GM18520 (cell line): ENCODE results near the gene ARL6IP1.

Experiments
- ATAC-seq: cut with Tn5 transposase; IDR thresholded peaks from one replicate; pipeline ENCODE4 v1.9.1; 2021; ENCODE audit not compliant: unreplicated experiment

The ARL6IP1 gene

DNA sequence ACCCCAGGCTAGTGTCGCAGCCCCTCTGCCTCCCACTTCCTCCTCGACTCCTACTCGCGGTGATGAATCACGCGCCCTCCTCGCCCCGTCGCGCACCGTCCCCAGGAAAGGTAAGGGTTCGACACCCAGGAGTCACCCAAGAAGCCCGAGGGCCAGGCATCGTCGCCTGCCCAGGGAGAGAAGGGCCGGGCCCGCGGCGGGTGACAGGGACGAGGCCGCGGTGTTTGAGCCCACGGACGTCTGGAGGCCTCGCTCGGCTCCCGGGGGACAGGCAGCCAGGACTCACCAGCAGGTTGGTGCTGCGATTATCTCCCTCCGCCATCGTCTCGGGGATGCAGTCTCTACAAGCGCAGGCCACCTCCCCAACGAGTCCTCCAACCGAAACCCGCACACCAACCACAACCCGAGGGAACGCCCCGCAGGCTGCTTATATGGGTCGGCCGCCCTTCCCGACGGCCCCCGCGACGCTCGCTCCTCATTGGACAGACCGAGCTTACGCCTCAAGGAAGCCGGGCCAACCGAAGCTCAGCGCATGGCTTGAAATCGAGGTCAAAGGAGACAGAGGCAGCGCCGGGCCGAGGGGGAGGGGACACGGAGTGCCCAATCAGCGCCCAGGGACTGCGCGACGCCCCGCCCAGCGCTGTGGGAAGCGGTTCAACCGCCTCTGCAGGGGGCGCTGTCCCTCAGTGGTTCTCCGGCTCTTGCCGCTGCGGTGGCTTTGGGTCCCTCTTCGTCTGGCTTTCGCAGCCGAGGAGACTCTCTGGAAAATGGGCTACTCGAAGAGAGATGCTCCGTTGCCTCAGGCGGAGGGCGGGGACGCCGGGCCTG is at the start of gene ARL6IP1:
ARL6IP1 (minus strand) TSS at position 405 of the 828 bp plus-strand sequence; CDS start at position 322, 83 bp downstream.
- peak; percentile 93 for ATAC-seq

DNA sequence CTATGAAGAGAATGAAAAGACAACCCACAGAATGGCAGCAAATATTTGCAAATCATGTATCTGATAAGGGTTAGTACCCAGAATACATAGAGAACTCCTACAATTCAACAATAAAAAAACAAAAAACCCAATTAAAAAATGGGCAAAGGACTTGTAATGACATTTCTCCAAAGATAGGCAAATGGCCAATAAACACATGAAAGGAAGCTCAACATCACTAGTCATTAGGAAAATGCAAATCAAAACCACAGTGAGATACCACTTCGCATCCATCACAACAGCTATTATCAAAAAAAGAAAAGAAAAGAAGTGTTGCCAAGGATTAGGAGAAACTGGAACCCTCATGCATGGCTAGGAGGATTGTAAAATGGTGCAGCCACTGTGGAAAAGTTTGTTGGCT is 45.1 kb upstream of the ARL6IP1 start:
- no peak for ATAC-seq

GRCh38 chr16:18842565-18842964 is 41.2 kb upstream of the ARL6IP1 start:
- no peak for ATAC-seq

- ATAC-seq, result no peak
These were observed 40.6 kb upstream of the ARL6IP1 start for GRCh38 chr16:18841833-18842525.

- no peak for ATAC-seq
These were observed 38.2 kb upstream of the ARL6IP1 start for GRCh38 chr16:18839555-18839954.

GRCh38 chr16:18836702-18837101 is 35.4 kb upstream of the ARL6IP1 start:
- ATAC-seq, result no peak

- no peak for ATAC-seq
These were observed 33.5 kb upstream of the ARL6IP1 start for GRCh38 chr16:18834864-18835263.

DNA sequence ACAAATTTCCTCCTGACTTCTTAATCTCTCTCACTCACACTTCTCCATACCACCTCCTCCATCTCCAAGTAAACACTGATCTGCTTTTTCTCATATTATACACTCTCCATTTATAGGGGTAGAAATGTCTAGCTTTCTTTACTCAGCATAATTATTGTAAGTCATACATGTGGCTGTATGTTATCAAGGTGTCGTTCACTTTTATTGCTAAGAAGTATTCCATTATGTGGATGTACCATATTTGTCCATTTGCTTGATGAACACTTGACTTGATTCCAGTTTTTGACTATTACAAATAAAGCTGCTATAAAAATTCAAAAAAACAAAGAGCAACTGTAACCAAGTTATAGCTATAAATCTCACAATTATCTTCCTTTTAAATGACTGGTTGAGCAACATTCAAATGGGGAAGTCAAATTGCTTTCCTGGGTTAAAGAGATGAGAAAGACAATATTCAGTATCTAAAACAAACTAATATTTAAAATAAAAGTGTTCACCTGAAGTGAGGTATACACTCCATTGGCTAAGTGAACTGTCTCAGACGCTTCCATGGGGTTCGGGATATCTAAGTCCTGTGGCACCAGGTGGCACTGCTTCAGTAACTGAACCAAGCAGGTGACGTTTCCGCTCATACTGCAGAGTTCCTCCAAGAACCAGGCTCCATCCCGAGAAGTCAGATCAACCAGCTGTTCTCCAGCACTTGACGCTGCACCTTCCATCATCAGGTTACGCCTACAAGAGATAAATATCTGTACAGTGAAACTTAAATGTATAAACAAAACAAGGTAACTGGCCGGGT is 32.6 kb upstream of the ARL6IP1 start:
- ATAC-seq, result no peak

GRCh38 chr16:18832613-18833012 is 31.3 kb upstream of the ARL6IP1 start:
- ATAC-seq, result no peak

GRCh38 chr16:18832006-18832405 is 30.7 kb upstream of the ARL6IP1 start:
- no peak for ATAC-seq

DNA sequence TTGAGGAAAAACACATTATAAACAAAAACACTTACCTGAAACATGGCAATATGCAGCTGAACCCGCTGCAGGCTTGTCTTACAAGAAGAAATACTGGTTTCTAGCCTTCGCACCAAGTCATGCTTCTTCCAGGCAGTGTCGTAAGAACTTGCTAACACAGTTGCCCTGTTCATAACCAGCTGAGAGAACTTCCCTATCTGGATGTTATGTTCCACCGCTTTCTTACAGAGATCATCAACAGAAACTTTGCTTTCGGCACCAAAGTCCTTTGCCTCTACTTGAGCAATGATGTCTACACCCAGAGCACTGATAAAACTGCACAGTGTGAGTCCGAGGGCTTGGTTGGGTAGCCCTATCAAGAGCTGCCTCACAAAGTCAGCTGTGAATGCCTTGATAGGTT is 27.9 kb upstream of the ARL6IP1 start:
- ATAC-seq, result no peak

- ATAC-seq, result no peak
These were observed 26.5 kb upstream of the ARL6IP1 start for GRCh38 chr16:18827890-18828289.

GRCh38 chr16:18816286-18816685 is 14.9 kb upstream of the ARL6IP1 start:
- ATAC-seq, result no peak

DNA sequence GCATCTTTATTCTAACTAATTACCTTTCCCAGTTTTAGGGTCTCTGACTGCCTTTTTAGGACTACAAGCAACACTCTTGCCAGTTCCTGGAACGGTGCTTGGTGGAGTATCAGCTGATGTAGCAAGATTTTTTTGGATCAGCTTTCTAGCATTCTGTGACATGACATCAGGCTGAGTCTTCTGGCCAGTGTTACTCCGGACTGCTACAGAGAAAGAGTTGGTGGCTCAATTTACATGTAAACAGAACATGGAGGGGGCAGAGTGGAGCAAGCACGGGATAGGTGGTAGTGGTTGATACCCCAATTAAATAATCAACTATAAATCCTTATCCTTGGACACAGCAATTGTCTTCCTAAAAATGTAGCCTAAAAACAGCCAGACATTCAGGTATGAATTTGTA is 10.6 kb upstream of the ARL6IP1 start:
- ATAC-seq, result no peak

DNA sequence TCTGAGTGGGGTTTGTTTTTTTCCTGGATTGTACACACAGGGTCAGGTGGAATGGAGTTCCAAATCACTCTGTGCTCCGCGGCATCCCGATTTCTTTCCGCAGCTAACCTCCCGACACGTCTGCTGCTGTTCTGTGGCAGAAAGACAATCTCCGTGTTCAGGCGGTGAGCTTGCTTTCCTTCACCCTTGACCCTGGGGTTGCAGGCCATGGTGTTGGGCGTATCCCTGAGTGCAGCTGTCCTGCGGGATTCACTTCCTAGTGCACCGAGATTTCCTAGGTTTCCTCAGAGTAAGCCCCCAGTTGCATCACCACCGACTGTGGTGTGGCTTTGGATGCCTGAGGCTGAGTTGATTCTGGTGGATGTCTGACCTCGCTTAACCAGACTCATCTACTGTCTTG is 7.8 kb upstream of the ARL6IP1 start:
- ATAC-seq, result no peak

- ATAC-seq, result no peak
These were observed 4.0 kb upstream of the ARL6IP1 start for GRCh38 chr16:18805257-18805773.

DNA sequence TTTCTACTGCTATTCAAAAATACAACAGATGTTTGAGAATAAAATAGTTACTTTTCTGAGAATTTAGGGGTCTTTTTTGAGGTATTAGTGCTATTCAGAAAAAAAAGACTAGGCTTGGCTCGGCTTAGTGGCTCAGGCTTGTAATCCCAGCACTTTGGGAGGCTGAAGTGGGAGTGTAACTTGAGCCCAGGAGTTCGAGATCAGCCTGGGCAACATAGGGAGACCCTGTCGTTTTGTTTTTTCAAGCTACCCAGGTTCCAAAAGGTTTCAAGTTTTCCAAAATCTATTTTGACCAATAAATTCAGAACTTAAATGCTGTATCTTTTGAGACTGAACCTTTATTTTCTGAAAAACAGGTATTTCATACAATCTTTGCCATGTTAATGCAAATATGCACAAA is 3.2 kb upstream of the ARL6IP1 start:
- ATAC-seq, result no peak

- ATAC-seq, result no peak
These were observed 2.5 kb upstream of the ARL6IP1 start for GRCh38 chr16:18803569-18804462.

- no peak for ATAC-seq
These were observed 1.5 kb upstream of the ARL6IP1 start for GRCh38 chr16:18802767-18803343.

DNA sequence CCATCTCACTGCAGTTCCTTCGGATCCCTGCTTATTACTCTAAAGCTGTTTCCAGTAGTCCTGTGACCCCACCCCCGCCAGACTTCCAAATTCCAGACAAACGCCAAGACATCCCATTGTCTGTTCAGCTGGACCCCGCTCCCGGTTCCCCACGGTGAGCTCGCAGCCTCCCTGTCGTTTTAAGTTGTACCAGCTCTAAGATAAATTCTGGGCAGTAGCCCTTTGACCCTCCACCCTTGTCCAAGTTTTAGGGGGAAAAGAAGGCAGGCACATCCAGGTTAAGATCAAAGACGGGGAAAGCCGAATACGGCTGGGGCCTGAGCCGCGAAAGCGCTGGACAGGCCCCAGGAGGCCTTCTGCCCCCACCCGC is 589 bp downstream of the ARL6IP1 start:
- no peak for ATAC-seq
